HG02571 (cell line): ENCODE data around the gene NCOR1.
"Not testable (repeated sequence)": the region's sequence is repeated elsewhere in the genome, so short reads cannot be mapped to it uniquely, and the experiment has no call there.

Source experiments
- ATAC-seq: cut with Tn5 transposase; IDR thresholded peaks from one replicate; pipeline ENCODE4 v1.9.1; 2021; ENCODE audit warnings: mild to moderate bottlenecking, moderate library complexity; ENCODE audit not compliant: unreplicated experiment

NCOR1 gene

DNA sequence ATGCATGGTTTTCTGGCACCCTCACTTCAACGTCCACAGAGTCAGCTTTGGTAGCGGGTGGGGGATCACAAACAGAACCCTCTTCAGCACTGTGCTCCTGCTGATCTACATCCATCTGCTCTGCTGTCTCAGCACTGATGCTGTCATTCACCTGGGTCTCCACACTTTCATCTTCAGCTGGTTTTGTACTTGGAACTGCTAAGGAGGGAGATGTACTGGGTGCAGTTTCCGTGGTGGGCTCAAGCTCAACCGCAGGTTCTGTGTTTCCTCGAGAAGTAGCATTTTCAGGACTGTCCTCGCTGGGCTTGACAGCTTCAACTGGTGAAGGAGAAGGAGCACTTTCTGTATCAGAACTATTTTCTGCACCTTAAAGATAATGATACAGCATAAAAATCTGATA lies 113.9 kb downstream of the NCOR1 start:
- ATAC-seq: no peak

DNA sequence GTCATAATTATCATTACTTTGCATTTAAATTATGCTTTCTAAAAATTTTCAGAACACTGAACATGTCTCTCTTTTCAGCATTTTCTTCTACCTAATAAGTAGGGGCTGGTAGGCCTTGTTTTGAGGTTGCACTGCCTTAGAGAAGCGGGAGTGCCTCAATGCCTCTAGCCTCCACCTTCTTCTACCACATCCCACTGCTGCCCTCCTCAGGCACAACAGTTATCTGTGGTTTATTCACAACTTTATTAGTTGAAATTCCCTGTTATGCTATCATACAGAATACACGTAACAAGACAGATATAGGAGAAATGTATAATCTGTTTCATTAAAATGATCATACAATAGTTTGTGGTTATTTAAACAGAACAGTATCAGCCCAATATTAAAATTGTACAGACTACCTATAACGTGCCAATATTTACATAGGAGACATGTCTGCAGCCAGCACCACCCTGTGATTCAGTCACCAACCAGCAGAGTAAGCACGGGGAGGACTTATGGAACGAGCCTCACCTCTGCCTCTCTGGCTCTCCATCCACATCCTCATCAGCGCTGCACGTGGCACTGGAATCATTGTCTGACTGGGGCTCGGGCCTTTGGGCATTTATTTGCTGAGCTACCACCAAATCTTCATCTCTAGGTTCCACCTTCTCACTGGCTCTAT lies 114.5 kb downstream of the NCOR1 start:
- no peak for ATAC-seq

DNA sequence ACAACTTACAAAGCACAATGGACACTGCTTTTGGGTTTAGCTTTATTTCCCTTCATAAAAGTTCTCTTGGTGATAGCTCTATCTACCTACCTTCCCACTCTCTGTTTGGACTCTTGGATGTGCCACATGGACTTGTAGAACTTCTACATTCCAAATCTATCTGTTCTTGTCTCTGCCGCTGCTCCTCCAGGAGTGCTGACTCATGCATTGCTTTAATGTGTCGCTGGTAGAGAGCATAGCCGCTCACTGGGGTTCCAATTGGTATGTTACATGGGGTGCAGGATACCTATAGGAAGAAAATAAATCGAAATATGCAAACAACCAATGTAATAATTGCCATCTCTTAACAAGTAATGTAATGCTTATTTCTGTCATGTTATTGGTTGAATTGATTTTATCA lies 123.6 kb downstream of the NCOR1 start:
- no peak for ATAC-seq

- no peak for ATAC-seq
Measured at GRCh38 chr17:16086957-16087356, 128.4 kb downstream of the NCOR1 start.

GRCh38 chr17:16085066-16085699 lies 130.2 kb downstream of the NCOR1 start:
- no peak for ATAC-seq

- no peak for ATAC-seq
Measured at GRCh38 chr17:16083223-16083622, 132.1 kb downstream of the NCOR1 start.

DNA sequence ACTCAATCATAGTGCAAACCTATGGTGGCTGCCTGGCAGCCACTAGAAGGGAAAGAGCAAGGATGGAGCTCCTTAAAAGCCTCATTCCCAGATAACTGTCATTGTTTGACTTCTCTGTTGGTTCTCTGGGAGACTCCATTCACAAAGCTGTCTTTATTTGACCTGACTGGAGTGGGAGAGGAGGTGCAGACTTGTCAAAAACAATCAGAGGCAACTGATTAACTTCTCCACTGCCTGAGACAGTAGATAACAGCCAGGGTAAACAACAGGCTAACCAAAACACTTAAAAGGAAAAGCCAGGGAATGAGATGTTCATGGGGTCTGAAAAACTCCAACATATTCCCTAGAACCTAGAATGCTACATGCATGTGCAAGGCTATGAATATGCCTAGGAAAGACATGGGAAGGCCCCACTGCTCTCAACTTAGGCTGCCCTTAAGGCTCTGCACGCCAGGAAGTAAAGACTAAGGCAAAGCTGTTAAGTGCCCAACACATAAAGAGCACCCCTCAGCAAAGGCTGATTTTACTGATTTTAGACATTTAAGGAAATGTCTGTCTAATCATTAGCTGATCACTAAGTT lies 133.7 kb downstream of the NCOR1 start:
- no peak for ATAC-seq

- ATAC-seq: no peak
Measured at GRCh38 chr17:16080366-16080765, 135.0 kb downstream of the NCOR1 start.

DNA sequence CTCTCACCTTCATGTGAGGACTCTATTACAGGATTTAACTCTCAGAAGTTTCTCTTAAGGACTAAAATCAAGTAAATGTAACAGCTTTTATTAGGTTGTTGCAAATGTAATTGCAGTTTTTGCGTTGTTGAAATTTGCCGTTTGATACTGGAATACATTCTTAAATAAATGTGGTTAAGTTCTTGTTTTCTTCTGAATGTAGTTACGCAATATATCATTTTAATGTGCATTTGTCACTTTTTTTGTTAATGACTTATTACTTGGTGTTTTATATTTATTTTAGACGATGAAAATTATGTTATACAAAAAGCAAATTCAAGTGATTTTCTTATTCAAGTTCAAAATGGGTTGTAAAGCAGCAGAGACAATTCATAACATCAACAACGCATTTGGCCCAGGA lies 139.4 kb downstream of the NCOR1 start:
- ATAC-seq: no peak

DNA sequence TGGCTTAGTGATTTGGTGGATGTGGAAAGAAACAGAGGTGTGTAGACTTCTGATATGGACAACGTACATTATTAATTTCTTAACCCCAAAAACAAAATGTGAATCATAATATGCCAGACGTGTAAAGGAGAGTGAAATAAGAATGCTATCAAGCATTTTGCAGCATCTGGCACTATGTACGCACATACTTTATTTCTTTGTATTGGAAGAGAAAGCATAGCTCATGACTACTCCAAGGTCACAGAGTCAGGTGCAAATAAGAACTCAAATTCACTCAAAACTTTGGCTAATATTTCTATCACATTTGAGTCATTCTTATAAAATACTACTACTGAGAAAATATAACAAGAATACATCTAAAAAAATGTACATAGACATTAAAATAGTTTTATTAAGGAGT lies 140.9 kb downstream of the NCOR1 start:
- no peak for ATAC-seq

DNA sequence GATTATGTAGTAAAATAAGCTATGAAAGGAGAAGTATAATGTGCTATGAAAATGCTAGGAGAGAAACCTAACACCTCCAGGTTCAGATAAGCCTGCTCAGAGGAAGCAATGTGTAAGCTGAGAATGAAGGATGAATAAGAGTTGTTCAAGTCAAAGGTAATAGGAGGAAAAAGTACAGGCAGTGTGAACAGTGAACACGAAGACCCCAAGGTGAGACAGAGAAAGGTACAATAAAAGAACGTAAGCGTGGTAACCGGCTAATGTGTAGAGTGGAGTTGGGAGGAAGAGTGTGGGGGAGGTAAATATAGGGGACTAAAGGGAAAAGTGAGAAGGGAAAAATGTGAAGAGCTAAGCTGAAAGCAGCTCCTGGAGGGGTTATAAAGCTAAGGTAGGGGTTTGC lies 141.5 kb downstream of the NCOR1 start:
- ATAC-seq: no peak

DNA sequence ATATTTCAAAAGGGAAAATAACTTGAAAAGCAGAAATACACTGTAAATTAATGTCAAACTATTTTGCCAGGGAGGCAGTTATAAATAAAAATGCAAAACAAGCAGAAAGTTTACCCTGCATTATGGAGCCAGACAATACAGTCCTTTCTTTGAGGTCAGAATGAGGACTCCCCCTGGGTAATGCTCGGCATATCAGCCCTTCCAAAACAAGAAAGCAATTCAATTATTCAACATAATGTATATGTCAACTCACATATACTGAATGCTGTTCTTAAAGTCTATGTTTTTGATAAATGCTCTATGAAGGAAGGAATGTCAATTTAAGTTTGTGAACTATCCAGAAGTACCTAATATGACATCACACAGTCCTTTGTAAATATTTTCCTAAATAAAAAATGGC lies 143.3 kb downstream of the NCOR1 start:
- ATAC-seq: no peak

DNA sequence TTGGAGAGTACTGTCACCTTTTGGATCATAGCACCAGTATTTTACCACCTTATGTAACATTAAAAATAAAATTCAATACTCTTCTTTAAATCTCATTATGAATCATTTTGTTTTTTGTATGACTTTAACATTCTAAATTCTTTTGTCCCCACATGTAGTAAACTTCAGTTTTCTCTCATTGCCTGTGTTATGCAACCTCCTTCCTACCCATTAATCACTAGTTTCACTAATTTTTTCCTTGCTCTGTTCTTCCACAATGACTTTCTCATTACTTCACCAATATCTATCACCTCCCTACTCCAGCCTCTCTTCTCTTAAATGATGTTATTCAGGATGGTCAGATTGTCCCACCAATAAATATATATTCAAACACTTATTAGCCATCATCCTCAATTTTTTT lies 147.0 kb downstream of the NCOR1 start:
- ATAC-seq: no peak

GRCh38 chr17:16066125-16066524 lies 149.2 kb downstream of the NCOR1 start:
- ATAC-seq: no peak

DNA sequence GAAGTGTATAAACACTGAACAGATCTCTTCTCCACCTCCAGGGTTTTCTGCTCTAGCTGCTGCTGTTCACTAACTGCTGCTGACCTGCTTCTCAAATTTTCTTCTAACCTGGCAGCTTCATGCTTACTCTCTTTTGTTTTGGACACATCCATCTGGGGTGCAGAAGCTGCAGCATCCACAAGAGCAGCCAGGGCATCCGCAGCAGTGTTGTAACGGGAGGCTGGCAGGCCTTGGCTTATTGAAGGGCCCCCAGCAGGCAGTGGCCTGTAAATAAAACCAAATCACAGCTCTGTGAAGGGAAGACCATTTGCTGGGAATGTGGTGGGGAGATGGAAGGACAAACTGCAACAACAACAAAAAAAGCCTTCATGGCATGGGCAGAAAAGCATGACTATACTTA lies 153.7 kb downstream of the NCOR1 start:
- no peak for ATAC-seq

DNA sequence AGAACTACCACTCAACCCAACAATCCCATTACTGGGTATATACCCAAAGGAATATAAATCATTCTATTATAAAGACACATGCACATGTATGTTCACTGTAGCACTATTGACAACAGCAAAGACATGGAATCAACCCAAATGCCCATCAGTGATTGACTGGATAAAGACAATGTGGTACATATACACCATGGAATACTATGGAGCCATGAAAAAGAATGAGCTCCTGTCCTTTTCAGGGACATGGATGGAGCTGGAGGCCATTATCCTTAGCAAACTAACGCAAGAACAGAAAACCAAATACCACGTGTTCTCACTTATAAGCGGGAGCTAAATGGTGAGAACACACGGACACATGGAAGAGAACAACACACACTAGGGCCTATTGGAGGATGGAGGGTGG lies 160.2 kb downstream of the NCOR1 start:
- not testable (repeated sequence) for ATAC-seq

- no peak for ATAC-seq
Measured at GRCh38 chr17:16052486-16052885, 162.8 kb downstream of the NCOR1 start.

DNA sequence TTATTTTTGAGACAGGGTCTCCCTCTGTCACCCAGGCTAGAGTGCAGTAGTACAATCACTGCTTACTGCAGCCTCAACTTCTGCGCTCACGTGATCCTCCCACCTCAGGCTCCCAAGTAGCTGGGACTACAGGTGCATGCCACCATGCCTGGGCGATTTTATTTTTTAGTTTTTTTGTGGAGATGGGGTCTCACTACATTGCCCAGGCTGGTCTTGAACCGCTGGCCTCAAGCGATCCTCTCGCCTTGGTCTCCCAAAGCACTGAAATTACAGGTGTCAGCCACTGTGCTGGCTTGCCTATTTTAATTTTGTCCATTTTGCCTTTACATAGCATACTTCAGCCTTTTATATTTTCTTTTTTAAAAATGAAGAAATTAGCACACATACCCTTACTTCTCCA lies 164.5 kb downstream of the NCOR1 start:
- ATAC-seq: no peak

DNA sequence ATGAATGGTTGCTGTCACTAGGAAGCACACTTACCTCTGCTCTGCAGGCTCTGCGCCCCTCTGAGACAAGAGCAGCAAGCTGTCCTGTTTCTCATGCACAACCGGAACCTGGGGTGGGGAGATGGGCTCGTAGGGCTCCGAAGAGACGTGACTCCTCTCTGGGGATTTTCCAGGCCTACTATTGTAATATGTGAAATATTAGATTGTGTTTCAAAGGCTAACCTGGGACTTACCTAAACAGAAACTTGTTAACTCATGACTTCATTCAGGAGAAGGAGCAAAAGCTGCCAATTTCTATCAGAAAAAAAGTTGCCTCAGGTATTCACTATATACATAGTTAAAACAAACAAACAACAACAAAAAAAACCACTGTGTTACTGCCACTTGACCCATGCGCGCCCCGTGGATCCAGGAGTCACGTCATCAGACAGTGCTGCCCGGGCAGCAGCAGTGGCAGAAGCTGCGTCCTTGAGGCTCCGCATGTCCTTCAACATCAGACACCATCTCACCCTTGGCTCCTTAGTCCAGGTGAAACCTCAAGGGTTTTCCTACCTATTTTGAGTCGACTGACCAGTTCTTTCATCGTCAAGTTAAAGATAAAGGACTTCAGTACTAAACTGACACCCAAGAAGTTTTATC lies 166.4 kb downstream of the NCOR1 start:
- no peak for ATAC-seq

- ATAC-seq: no peak
Measured at GRCh38 chr17:16046966-16047365, 168.4 kb downstream of the NCOR1 start.

- ATAC-seq: no peak
Measured at GRCh38 chr17:16044487-16044886, 170.8 kb downstream of the NCOR1 start.

- no peak for ATAC-seq
Measured at GRCh38 chr17:16040710-16041251, 174.6 kb downstream of the NCOR1 start.
